Neuronal stem cell (in vitro differentiated cells): ENCODE data around the gene CHTF18.

Experiments
- DNase-seq: peaks from one replicate; pipeline ENCODE4 v3.0.0-alpha.2; 2013; ENCODE audit warnings: low spot score
- H2AFZ ChIP-seq: one replicate; pipeline ENCODE4 v1.6.1; 2013; ENCODE audit warnings: mild to moderate bottlenecking, low read length, inconsistent platforms
- H2AK5ac ChIP-seq: 2 replicates; pipeline ENCODE4 v1.6.1; 2013; ENCODE audit warnings: low read depth, mild to moderate bottlenecking, inconsistent platforms, low read length, moderate library complexity, mixed read lengths
- H2BK120ac ChIP-seq: 2 replicates; pipeline ENCODE4 v1.6.1; 2013; ENCODE audit warnings: low read depth, mild to moderate bottlenecking, inconsistent platforms, low read length, moderate library complexity, mixed read lengths
- H2BK12ac ChIP-seq: one replicate; pipeline ENCODE4 v1.6.1; 2013; ENCODE audit warnings: low read length, inconsistent platforms
- H2BK15ac ChIP-seq: 2 replicates; pipeline ENCODE4 v1.6.1; 2013; ENCODE audit warnings: mild to moderate bottlenecking, low read length, inconsistent platforms, mixed read lengths
- H2BK5ac ChIP-seq: one replicate; pipeline ENCODE4 v1.6.1; 2013; ENCODE audit warnings: inconsistent platforms, mild to moderate bottlenecking, low read length, moderate library complexity
- H3K14ac ChIP-seq: one replicate; pipeline ENCODE4 v1.6.1; 2013; ENCODE audit warnings: low read length, inconsistent platforms
- H3K18ac ChIP-seq: 2 replicates; pipeline ENCODE4 v1.6.1; 2013; ENCODE audit warnings: low read length, inconsistent platforms
- H3K23ac ChIP-seq: 2 replicates; pipeline ENCODE4 v1.6.1; 2013; ENCODE audit warnings: low read depth, mild to moderate bottlenecking, mixed read lengths, low read length, inconsistent platforms; ENCODE audit not compliant: poor library complexity
- H3K27ac ChIP-seq: replicated peaks from 3 replicates; pipeline ENCODE4 v1.5.1; 2013; ENCODE audit warnings: low read length, inconsistent platforms
- H3K27me3 ChIP-seq, 3 experiments: 2 replicates each; pipeline ENCODE4 v1.6.1; 2013; ENCODE audit warnings: low read length in 3 of 3, mild to moderate bottlenecking in 2 of 3, inconsistent platforms in 1 of 3, low read depth in 1 of 3, mixed read lengths in 1 of 3, moderate library complexity in 1 of 3; ENCODE audit not compliant: control insufficient read depth in 3 of 3, insufficient read depth in 3 of 3
- H3K36me3 ChIP-seq, 2 donors: replicated peaks in 1 of 2; 2 replicates each; pipeline ENCODE4 v1.6.1; 2013; ENCODE audit warnings: low read length in 2 of 2; ENCODE audit not compliant: control insufficient read depth in 2 of 2, insufficient read depth in 2 of 2
- H3K4ac ChIP-seq: 2 replicates; pipeline ENCODE4 v1.6.1; 2013; ENCODE audit warnings: inconsistent platforms, mild to moderate bottlenecking, low read length, moderate library complexity
- H3K4me1 ChIP-seq, 2 donors: 1 replicate in 1 of 2; 2 replicates in 1 of 2; pipeline ENCODE4 v1.6.1; 2013; ENCODE audit warnings: low read length in 2 of 2, low read depth in 1 of 2; ENCODE audit not compliant: control insufficient read depth in 2 of 2, insufficient read depth in 1 of 2
- H3K4me2 ChIP-seq: one replicate; pipeline ENCODE4 v1.6.1; 2013; ENCODE audit warnings: mild to moderate bottlenecking, low read length, inconsistent platforms; ENCODE audit not compliant: insufficient read depth, poor library complexity, severe bottlenecking
- H3K4me3 ChIP-seq, 2 donors: 2 replicates each; pipeline ENCODE4 v1.5.1; 2013; ENCODE audit warnings: low read length in 2 of 2, mild to moderate bottlenecking in 2 of 2, inconsistent platforms in 1 of 2, moderate library complexity in 1 of 2
- H3K79me1 ChIP-seq: one replicate; pipeline ENCODE4 v1.6.1; 2013; ENCODE audit warnings: low read depth, mild to moderate bottlenecking, inconsistent platforms, low read length, moderate library complexity
- H3K9ac ChIP-seq: one replicate; pipeline ENCODE4 v1.6.1; 2013; ENCODE audit warnings: mild to moderate bottlenecking, low read depth, low read length, inconsistent platforms; ENCODE audit not compliant: poor library complexity
- H3K9me3 ChIP-seq, 2 donors: replicated peaks in 1 of 2; 2 replicates each; pipeline versions ENCODE3 to v1.6.1; 2013; ENCODE audit warnings: low read length in 2 of 2, mild to moderate bottlenecking in 2 of 2, inconsistent platforms in 1 of 2, low read depth in 1 of 2, mixed read lengths in 1 of 2, moderate library complexity in 1 of 2; ENCODE audit not compliant: control insufficient read depth in 2 of 2, insufficient read depth in 1 of 2
- H4K8ac ChIP-seq: one replicate; pipeline ENCODE4 v1.6.1; 2013; ENCODE audit warnings: low read depth, mild to moderate bottlenecking, inconsistent platforms, low read length, moderate library complexity
- H4K91ac ChIP-seq: one replicate; pipeline ENCODE4 v1.6.1; 2013; ENCODE audit warnings: low read length, low read depth, mild to moderate bottlenecking, inconsistent platforms; ENCODE audit not compliant: poor library complexity
- WGBS, 2 donors: extraction: QIAGEN DNeasy Blood & Tissue Kit; methylation state at CpG; one replicate each; pipeline ENCODE4 v1.1.7; 2013; ENCODE audit warnings: missing lambda C conversion rate in 2 of 2, mixed read lengths in 1 of 2; ENCODE audit not compliant: insufficient read length in 2 of 2, insufficient replicate concordance in 1 of 2; ENCODE audit errors: extremely low coverage in 2 of 2; 5-methylcytosine and 5-hydroxymethylcytosine counted together

CHTF18 gene

DNA sequence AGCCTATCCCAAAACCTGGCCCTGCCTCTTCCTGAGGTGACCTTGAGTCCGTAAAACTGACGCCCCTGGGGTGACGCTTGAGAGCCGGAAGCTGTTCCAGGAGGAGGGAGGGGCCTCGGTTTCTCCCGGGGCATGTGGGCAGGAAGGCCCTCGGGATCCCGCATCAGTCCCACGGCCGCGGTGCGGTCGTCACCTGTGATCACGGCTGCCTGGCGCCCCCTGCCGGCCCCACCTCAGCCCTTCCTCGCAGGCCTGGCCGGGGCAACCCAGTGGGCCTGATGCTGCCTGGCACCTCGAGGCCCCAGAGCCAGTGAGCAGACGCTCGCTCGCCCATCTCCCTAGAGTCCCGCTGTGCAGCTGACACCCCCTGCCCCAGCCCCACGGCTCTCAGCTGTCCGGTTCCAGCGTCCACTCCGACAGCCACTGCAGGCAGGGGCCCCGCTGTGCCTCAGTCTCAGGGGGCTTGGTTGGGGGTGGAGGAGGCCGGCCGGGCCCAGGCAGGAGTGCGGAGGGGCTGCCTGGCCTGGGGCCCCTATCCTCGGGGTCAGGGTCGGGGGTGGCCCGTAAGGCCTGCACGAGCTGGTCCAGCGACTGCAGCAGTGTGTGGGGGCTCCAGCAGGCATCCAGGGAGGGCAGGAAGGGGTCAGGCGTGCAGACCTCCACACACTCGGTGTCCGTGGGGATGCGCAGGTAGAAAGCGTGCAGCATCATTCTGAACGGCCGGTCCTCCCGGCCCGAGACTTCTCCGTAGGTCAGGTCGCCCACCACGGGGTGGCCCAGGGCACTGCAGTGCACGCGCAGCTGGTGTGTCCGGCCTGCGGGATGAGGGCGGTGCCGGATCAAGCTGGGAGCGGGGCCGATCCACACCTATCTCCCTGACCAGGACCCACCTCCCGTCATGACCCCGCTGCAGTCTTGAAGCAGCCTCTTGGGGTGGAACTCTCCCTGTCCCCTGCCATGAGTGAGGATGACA, 2.6 kb upstream of the CHTF18 start:
- no peaks in the 10 kb centered on the region for H3K9me3 ChIP-seq
- H2BK5ac ChIP-seq: peak overlapping the region; percentile 75
- peak overlapping the region; percentile 43 for H4K8ac ChIP-seq
- H3K4me2 ChIP-seq: no peak overlapping the region
- no peak overlapping the region for H2BK15ac ChIP-seq
- H3K9ac ChIP-seq: peak overlapping the region; percentile 4
- H2AK5ac ChIP-seq: peak overlapping the region; percentile 88
- no peak overlapping the region for H3K27ac ChIP-seq
- H3K14ac ChIP-seq: no peak overlapping the region
- H2BK120ac ChIP-seq: no peak overlapping the region
- H3K18ac ChIP-seq: peak overlapping the region; percentile 85
- peak overlapping the region; percentile 39 to 75 for H3K4me3 ChIP-seq
- no peak overlapping the region for H4K91ac ChIP-seq
- peaks cover 20 to 35% of the 10 kb centered on the region in 2 donors for H3K36me3 ChIP-seq
- WGBS, 2 donors: no CpG with 5 or more reads among the region's 58 CpGs
- H3K4ac ChIP-seq: no peak overlapping the region
- DNase-seq: peak; percentile 61
- H2AFZ ChIP-seq: no peak overlapping the region
- peak overlapping the region; percentile 58 for H2BK12ac ChIP-seq
- H3K27me3 ChIP-seq: peaks cover 0 to 18% (median 0%) of the 10 kb centered on the region in 3 experiments
- peaks cover 48% of the 10 kb centered on the region for H3K79me1 ChIP-seq
- peak overlapping the region; percentile 80 for H3K23ac ChIP-seq
- peaks cover 8 to 9% of the 10 kb centered on the region in 2 donors for H3K4me1 ChIP-seq

DNA sequence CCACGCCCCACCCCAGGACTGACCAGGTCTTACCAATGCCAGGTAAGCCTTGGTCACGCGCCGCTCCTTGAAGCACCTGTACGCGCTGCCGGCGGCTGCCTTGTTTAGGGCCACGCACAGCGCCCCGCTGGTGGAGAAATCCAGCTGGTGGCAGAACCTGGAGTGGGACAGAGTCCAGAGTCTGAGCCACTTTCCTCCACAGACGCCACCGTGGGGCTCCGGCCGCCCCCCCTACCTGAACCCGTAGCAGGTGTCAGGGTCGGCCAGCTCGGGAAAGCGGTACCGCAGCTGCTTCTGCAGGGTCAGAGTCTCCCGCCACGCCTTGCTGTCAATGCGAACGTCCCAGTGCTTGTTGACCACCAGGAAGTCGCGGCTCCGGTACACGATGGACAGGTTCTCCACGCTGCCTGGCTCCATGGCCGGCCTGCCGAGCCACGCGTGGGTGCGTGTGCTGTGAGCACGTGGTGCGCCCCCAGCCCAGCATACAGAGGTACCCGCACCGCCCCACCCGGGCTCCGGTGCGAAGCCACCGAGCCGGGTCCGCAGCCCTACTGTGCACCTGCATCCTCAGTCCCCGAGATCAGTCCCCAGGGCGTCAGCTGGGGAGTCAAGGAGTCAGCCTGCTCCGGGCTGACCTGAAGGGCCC, 976 bp upstream of the CHTF18 start:
- no peak overlapping the region for H2BK120ac ChIP-seq
- no peak for DNase-seq
- no CpG with 5 or more reads among the region's 47 CpGs for WGBS, 2 donors
- H3K79me1 ChIP-seq: peaks cover 54% of the 10 kb centered on the region
- peak overlapping the region; percentile 75 to 98 for H3K4me3 ChIP-seq
- no peak overlapping the region for H2BK12ac ChIP-seq
- H2BK15ac ChIP-seq: no peak overlapping the region
- no peak overlapping the region for H3K27ac ChIP-seq
- H3K36me3 ChIP-seq: peaks cover 34 to 49% of the 10 kb centered on the region in 2 donors
- H3K4me1 ChIP-seq: peaks cover 8 to 9% of the 10 kb centered on the region in 2 donors
- no peak overlapping the region for H2BK5ac ChIP-seq
- H2AK5ac ChIP-seq: peak overlapping the region; percentile 78
- H3K4ac ChIP-seq: no peak overlapping the region
- H3K23ac ChIP-seq: peak overlapping the region; percentile 81
- no peak overlapping the region for H3K18ac ChIP-seq
- peak overlapping the region; percentile 72 for H4K8ac ChIP-seq
- peak overlapping the region; percentile 97 for H3K9ac ChIP-seq
- peaks cover 0 to 3% (median 0%) of the 10 kb centered on the region in 3 experiments for H3K27me3 ChIP-seq
- no peaks in the 10 kb centered on the region for H3K9me3 ChIP-seq
- peak overlapping the region; percentile 39 for H3K14ac ChIP-seq
- no peak overlapping the region for H2AFZ ChIP-seq
- H3K4me2 ChIP-seq: peak overlapping the region; percentile 89
- H4K91ac ChIP-seq: no peak overlapping the region

DNA sequence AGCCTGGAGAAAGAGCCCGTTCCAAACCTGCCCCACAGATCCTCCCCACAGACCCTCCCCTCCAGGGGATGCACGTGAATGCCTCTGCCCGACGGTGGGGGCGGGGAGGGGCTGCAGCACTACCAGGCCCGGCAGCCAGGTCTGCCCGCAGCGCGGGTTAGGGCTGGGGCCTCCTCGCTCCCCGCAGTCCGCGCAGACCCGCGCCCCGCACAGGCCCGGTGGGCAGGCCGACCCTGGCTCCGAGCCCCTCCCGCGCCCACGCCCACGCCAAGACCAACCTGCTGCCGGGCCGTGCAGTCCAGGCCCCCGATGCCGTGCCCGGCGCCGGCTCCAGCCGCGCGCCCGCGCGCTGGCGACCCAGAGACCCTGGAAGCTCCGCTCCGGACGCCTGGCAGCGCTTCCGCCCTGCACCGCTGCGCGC, 432 bp upstream of the CHTF18 start, which contains the start of gene RPUSD1:
Gene RPUSD1, minus strand, starts transcription at position 404 of the 421 bp plus-strand sequence. CDS start 644 bp downstream, outside the sequence.
- Histone ChIP-seq H3K9ac (peak within 1 kb of the TSS; percentile 97), H3K79me1 (peaks cover 56% of the 10 kb centered on the region), H3K4ac (no peak within 1 kb of the TSS), H3K27ac (no peak within 1 kb of the TSS), H2BK15ac (no peak within 1 kb of the TSS), H3K4me3 (peak within 1 kb of the TSS; percentile 75 to 99), H4K91ac (no peak within 1 kb of the TSS), H2AK5ac (peak within 1 kb of the TSS; percentile 94), H4K8ac (peak within 1 kb of the TSS; percentile 72), H3K9me3 (no peaks in the 10 kb centered on the region), H2AFZ (peak within 1 kb of the TSS; percentile 80), H2BK12ac (peak within 1 kb of the TSS; percentile 10), H3K4me1 (peaks cover 8 to 9% of the 10 kb centered on the region in 2 donors), H2BK5ac (no peak within 1 kb of the TSS), H3K23ac (peak within 1 kb of the TSS; percentile 89), H3K4me2 (peak within 1 kb of the TSS; percentile 89), H2BK120ac (no peak within 1 kb of the TSS), H3K27me3 (no peaks in the 10 kb centered on the region), H3K14ac (peak within 1 kb of the TSS; percentile 39), H3K18ac (peak within 1 kb of the TSS; percentile 97), H3K36me3 (peaks cover 38 to 54% of the 10 kb centered on the region in 2 donors)
- WGBS, 2 donors: no CpG with 5 or more reads among the region's 45 CpGs
- DNase-seq: no peak
